Transverse colon (tissue), 4 donors: ENCODE measurements around the gene ZSWIM1. TPM values are rescaled to one million over a fixed set of nuclear protein-coding genes. Genes with fewer than 3 reads are reported as not detected.

Source experiments
- DNase-seq: peaks from one replicate; pipeline ENCODE4 v3.0.0-alpha.2; 2019
- H3K27ac ChIP-seq, 4 donors: fragments of 200-600 bp; sonication (generic); 2 replicates each; pipeline ENCODE4 v1.5.1; 2016 to 2018; ENCODE audit warnings: inconsistent platforms in 4 of 4
- H3K27me3 ChIP-seq: fragments of 200-600 bp; sonication (generic); 2 replicates; pipeline ENCODE4 v1.5.1; 2017; ENCODE audit warnings: inconsistent platforms
- H3K36me3 ChIP-seq, 4 donors: fragments of 200-600 bp; sonication (generic); 2 replicates each; pipeline ENCODE4 v1.5.1; 2017 to 2019; ENCODE audit warnings: inconsistent platforms in 4 of 4
- H3K4me1 ChIP-seq, 4 donors: fragments of 200-600 bp; sonication (generic); 2 replicates each; pipeline ENCODE4 v1.5.1; 2017 to 2020; ENCODE audit warnings: inconsistent platforms in 4 of 4
- H3K4me3 ChIP-seq, 4 donors: fragments of 200-600 bp; sonication (generic); 1 replicate in 1 of 4; 2 replicates in 3 of 4; pipeline versions ENCODE4 v1.5.1 to v1.6.1; 2017 to 2019; ENCODE audit warnings: inconsistent platforms in 4 of 4
- H3K9me3 ChIP-seq, 2 donors: fragments of 200-600 bp; sonication (generic); 2 replicates each; pipeline ENCODE4 v1.5.1; 2017 to 2019; ENCODE audit warnings: inconsistent platforms in 2 of 2
- EP300 ChIP-seq: sonication (generic); formaldehyde crosslinking; IDR thresholded peaks from one replicate; pipeline ENCODE4 v1.6.1; 2017; ENCODE audit warnings: antibody characterized with exemption, low read depth
- POLR2A ChIP-seq: fragments of 450-650 bp; IDR thresholded peaks from one replicate; pipeline ENCODE4 v1.6.1; 2016; ENCODE audit warnings: antibody characterized with exemption, mild to moderate bottlenecking, moderate library complexity
- POLR2AphosphoS5 ChIP-seq, 3 donors: sonication (generic); formaldehyde crosslinking; IDR thresholded peaks; one replicate each; pipeline ENCODE4 v1.6.1; 2016; ENCODE audit warnings: antibody characterized with exemption in 3 of 3
- WGBS, 2 donors: methylation state at CpG; one replicate each; pipeline ENCODE4 v1.1.5; 2018; ENCODE audit warnings: low coverage in 1 of 2; 5-methylcytosine and 5-hydroxymethylcytosine counted together
- in situ Hi-C, 4 donors: fragments of 200-750 bp; cut with MboI; loops; one replicate each; pipeline versions ENCODE4 v1.15.0 to v1.15.1; 2017; ENCODE audit warnings: low sequenced_read_pairs in 3 of 4, low pct_ligation_motif_present in 1 of 4, low pct_unique_long_range_greater_than_20kb in 1 of 4
- intact Hi-C: fragments of 100-400 bp; cut with DNase I; formaldehyde crosslinking; loops from one replicate; pipeline ENCODE4 v1.15.1; 2023; ENCODE audit warnings: low total_unique reads
- total RNA-seq, 4 donors: library from RNA; depleted of rRNA; stranded (reverse); fragments of >200 nt; gene quantifications; one replicate each; pipeline ENCODE4 v1.1.0, GENCODE V29; 2016
- TF ChIP-seq, protein P1 (sequence below), 5 experiments: fragments of 200-600 bp in 3 of 5; fragments of 450-650 bp in 2 of 5; sonication (generic) in 3 of 5; IDR thresholded peaks; 1 replicate in 2 of 5; 2 replicates in 3 of 5; pipeline ENCODE4 v1.5.1; 2016 to 2017; ENCODE audit warnings: antibody characterized with exemption in 5 of 5, inconsistent platforms in 3 of 5, mild to moderate bottlenecking in 2 of 5, moderate library complexity in 1 of 5

Gene ZSWIM1
- total RNA-seq, 4 donors from 2014 or later: 11.0 to 82.6 (median 16.0) TPM

DNA sequence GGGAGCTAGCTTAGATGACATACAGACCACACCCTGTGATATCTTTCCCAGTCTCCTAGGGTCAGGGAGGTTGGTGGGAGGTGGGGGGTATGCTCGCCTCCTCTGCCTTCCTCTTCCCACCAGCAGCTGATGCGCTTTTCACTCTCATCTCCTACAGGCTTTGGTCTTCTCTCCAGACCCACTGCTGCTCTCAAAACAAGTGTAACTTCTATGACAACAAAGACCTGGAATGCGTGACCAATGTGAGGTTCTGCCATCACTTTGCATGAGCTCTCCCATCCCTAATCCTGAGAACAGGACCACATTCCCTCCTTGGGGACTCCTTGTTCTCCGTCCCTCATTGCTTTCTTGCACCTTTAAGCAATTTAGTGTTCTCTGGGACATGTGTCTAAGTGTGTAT lies 12.8 kb downstream of the ZSWIM1 start:
- H3K36me3 ChIP-seq: peaks cover 0 to 37% (median 6%) of the 10 kb centered on the region in 4 donors
- H3K4me3 ChIP-seq: no peak overlapping the region
- H3K27ac ChIP-seq: peak overlapping the region in 3 of 4 donors; percentile 87 to 89 (median 88)
- H3K27me3 ChIP-seq: no peaks in the 10 kb centered on the region
- WGBS, 2 donors: 92 to 95% methylated on average over 4 of the region's 4 CpGs
- in situ Hi-C loops: no loop called here
- intact Hi-C loops: loop anchor here (10.0 kb wide), 1 partner anchor 99 kb away; the partner anchor contains the start of genes DNTTIP1 and WFDC3
- peaks cover 15 to 40% (median 32%) of the 10 kb centered on the region in 4 donors for H3K4me1 ChIP-seq
- no peak for TF ChIP-seq POLR2AphosphoS5 (IDR thresholded peaks at IDR 0.05)
- H3K9me3 ChIP-seq: no peaks in the 10 kb centered on the region
- no peak for DNase-seq

DNA sequence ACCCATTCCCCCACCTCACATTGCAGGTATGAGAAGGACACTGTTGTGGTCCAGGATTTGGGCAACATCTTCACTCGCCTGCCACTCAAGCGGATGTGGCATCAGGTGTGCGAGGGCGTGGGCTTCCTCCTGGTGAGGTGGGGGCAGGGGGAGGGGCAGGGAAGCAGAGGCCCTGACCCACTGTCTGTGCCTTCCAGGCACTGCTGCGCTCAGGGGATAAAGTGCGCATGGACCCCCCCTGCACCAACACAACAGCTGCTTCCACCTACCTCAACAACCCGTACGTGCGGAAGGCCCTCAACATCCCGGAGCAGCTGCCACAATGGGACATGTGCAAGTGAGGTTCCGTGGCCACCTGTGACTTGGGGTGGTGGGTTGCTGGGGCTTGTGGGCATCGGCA lies 13.8 kb downstream of the ZSWIM1 start:
- in situ Hi-C loops: no loop called here
- no peaks in the 10 kb centered on the region for H3K27me3 ChIP-seq
- intact Hi-C loops: loop anchor here (10.0 kb wide), 1 partner anchor 100 kb away; the partner anchor contains the start of genes DNTTIP1 and WFDC3
- H3K4me3 ChIP-seq: no peak overlapping the region
- H3K36me3 ChIP-seq: peaks cover 0 to 37% (median 6%) of the 10 kb centered on the region in 4 donors
- no peaks in the 10 kb centered on the region for H3K9me3 ChIP-seq
- no peak overlapping the region for H3K27ac ChIP-seq
- no peak for DNase-seq
- 74% methylated on average over 10 of the region's 12 CpGs; no CpG with 5 or more reads in 1 of the 2 donors for WGBS, 2 donors
- TF ChIP-seq, protein P1, sequence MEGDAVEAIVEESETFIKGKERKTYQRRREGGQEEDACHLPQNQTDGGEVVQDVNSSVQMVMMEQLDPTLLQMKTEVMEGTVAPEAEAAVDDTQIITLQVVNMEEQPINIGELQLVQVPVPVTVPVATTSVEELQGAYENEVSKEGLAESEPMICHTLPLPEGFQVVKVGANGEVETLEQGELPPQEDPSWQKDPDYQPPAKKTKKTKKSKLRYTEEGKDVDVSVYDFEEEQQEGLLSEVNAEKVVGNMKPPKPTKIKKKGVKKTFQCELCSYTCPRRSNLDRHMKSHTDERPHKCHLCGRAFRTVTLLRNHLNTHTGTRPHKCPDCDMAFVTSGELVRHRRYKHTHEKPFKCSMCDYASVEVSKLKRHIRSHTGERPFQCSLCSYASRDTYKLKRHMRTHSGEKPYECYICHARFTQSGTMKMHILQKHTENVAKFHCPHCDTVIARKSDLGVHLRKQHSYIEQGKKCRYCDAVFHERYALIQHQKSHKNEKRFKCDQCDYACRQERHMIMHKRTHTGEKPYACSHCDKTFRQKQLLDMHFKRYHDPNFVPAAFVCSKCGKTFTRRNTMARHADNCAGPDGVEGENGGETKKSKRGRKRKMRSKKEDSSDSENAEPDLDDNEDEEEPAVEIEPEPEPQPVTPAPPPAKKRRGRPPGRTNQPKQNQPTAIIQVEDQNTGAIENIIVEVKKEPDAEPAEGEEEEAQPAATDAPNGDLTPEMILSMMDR (IDR thresholded peaks at IDR 0.05): no peak
- TF ChIP-seq POLR2A (no peak), POLR2AphosphoS5 (IDR thresholded peaks at IDR 0.05) (no peak), EP300 (no peak)
- peaks cover 15 to 31% (median 29%) of the 10 kb centered on the region in 4 donors for H3K4me1 ChIP-seq

DNA sequence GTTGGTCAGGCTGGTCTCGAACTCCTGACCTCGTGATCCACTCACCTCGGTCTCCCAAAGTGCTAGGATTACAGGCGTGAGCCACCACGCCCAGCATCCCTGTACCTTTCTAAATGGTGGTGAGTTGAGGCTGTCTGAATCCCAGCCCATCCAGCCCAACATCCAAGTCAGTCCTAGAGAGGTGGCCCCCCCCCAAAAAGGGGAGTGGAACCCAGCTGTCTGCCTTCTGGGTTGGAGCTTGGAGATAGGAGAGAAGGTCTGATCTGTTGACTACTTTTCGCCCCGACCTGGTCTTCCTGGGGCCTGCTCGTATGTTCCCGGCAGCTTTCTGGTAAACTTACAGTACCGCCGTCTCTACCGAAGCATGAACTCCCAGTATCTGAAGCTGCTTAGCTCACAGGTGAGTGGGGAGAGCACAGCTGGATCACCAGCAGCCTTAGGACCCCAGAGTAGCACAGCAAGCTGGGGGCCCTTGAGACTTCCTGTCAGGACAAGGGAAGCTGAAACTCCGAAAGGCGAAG lies 15.7 kb downstream of the ZSWIM1 start:
- intact Hi-C loops (loop anchor here (10.0 kb wide), 1 partner anchor 102 kb away; the partner anchor contains the start of genes DNTTIP1 and WFDC3), in situ Hi-C loops (no loop called here)
- DNase-seq: no peak
- H3K27me3 ChIP-seq: no peaks in the 10 kb centered on the region
- no peaks in the 10 kb centered on the region for H3K9me3 ChIP-seq
- TF ChIP-seq POLR2AphosphoS5 (IDR thresholded peaks at IDR 0.05): no peak
- TF ChIP-seq EP300: no peak
- TF ChIP-seq, protein P1 (IDR thresholded peaks at IDR 0.05): no peak
- no peak for TF ChIP-seq POLR2A
- H3K36me3 ChIP-seq: peaks cover 0 to 37% (median 6%) of the 10 kb centered on the region in 4 donors
- no peak overlapping the region for H3K4me3 ChIP-seq
- H3K27ac ChIP-seq: no peak overlapping the region
- H3K4me1 ChIP-seq: peaks cover 14 to 21% (median 20%) of the 10 kb centered on the region in 4 donors
- 86% methylated on average over 14 of the region's 14 CpGs; no CpG with 5 or more reads in 1 of the 2 donors for WGBS, 2 donors

DNA sequence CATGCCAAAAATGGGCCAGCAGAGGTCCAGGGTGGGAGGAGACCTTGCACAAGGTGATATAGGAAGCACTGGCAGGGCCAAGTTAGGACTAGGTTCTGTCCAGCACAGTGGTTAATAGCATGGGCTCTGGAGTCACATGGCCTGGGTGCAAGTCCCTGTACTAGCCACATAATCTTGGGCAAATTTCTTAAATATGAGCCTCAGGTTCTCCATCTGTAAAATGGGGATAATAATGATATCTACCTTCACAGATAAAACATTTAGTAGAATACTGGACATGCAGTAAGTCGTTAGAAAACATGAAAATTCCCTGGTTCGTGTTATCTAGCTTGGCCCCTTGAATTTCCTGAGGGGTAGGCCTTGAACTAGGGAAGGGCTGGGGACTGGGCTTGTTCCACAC lies 16.3 kb downstream of the ZSWIM1 start:
- no peak for DNase-seq
- Histone ChIP-seq H3K27ac (no peak overlapping the region), H3K27me3 (no peaks in the 10 kb centered on the region), H3K9me3 (no peaks in the 10 kb centered on the region), H3K4me3 (no peak overlapping the region), H3K36me3 (peaks cover 0 to 37% (median 6%) of the 10 kb centered on the region in 4 donors), H3K4me1 (peaks cover 9 to 15% (median 14%) of the 10 kb centered on the region in 4 donors)
- 83% methylated on average over 2 of the region's 2 CpGs; no CpG with 5 or more reads in 1 of the 2 donors for WGBS, 2 donors
- TF ChIP-seq, protein P1 (IDR thresholded peaks at IDR 0.05): no peak
- TF ChIP-seq EP300 (no peak), POLR2A (no peak), POLR2AphosphoS5 (IDR thresholded peaks at IDR 0.05) (no peak)
- intact Hi-C loops: loop anchor here (10.0 kb wide), 1 partner anchor 102 kb away; the partner anchor contains the start of genes DNTTIP1 and WFDC3
- in situ Hi-C loops: no loop called here
